CD14-positive monocyte (primary cell): Measurements from ENCODE around the gene DOC2A. TPM values are rescaled to one million over a fixed set of nuclear protein-coding genes. Genes with fewer than 3 reads are reported as not detected.

Source experiments
- DNase-seq, 3 donors: peaks; one replicate each; pipeline ENCODE4 v3.0.0-alpha.2; 2011 to 2022
- H2AFZ ChIP-seq: 2 replicates; pipeline ENCODE4 v1.6.0; 2012; ENCODE audit warnings: mild to moderate bottlenecking, low read depth, low read length, inconsistent platforms; ENCODE audit not compliant: insufficient read depth, poor library complexity, severe bottlenecking
- H3K27ac ChIP-seq, 2 donors: 1 replicate in 1 of 2; 2 replicates in 1 of 2; pipeline ENCODE4 v1.5.1; 2012 to 2013; ENCODE audit warnings: low read length in 2 of 2, control low read depth in 1 of 2, inconsistent platforms in 1 of 2, low read depth in 1 of 2, mild to moderate bottlenecking in 1 of 2
- H3K27me3 ChIP-seq, 2 donors: one replicate each; pipeline versions ENCODE4 v1.6.0 to v1.6.1; 2011 to 2013; ENCODE audit warnings: low read length in 2 of 2; ENCODE audit not compliant: control insufficient read depth in 2 of 2, insufficient read depth in 2 of 2
- H3K36me3 ChIP-seq, 2 donors: replicated peaks in 1 of 2; 1 replicate in 1 of 2; 2 replicates in 1 of 2; pipeline versions ENCODE4 v1.5.1 to v1.6.1; 2012 to 2013; ENCODE audit warnings: low read length in 2 of 2, control low read depth in 1 of 2, inconsistent platforms in 1 of 2, mild to moderate bottlenecking in 1 of 2; ENCODE audit not compliant: insufficient read depth in 2 of 2, control insufficient read depth in 1 of 2
- H3K4me1 ChIP-seq, 2 donors: 1 replicate in 1 of 2; 2 replicates in 1 of 2; pipeline versions ENCODE4 v1.5.1 to v1.6.1; 2012 to 2013; ENCODE audit warnings: low read length in 2 of 2, control low read depth in 1 of 2, inconsistent platforms in 1 of 2, mild to moderate bottlenecking in 1 of 2, moderate library complexity in 1 of 2; ENCODE audit not compliant: insufficient read depth in 2 of 2, control insufficient read depth in 1 of 2
- H3K4me2 ChIP-seq: replicated peaks from 2 replicates; pipeline ENCODE3; 2012; ENCODE audit warnings: low read length, moderate library complexity, mild to moderate bottlenecking; ENCODE audit not compliant: poor library complexity, severe bottlenecking; ENCODE audit errors: extremely low read depth
- H3K4me3 ChIP-seq, 3 experiments: fragments of 200-600 bp in 1 of 3; sonication (generic) in 1 of 3; replicated peaks in 1 of 3; 1 replicate in 2 of 3; 2 replicates in 1 of 3; pipeline ENCODE4 v1.5.1; 2011 to 2013; ENCODE audit warnings: low read length in 3 of 3, mild to moderate bottlenecking in 3 of 3, control low read depth in 2 of 3, low read depth in 2 of 3, inconsistent platforms in 1 of 3, moderate library complexity in 1 of 3
- H3K79me2 ChIP-seq: 2 replicates; pipeline ENCODE4 v1.6.0; 2012; ENCODE audit warnings: mild to moderate bottlenecking, control low read depth, inconsistent platforms, low read length, moderate library complexity; ENCODE audit not compliant: insufficient read depth
- H3K9ac ChIP-seq: 2 replicates; pipeline ENCODE4 v1.6.0; 2017; ENCODE audit warnings: low read length, mild to moderate bottlenecking; ENCODE audit not compliant: insufficient read depth, poor library complexity, severe bottlenecking
- H3K9me3 ChIP-seq, 2 donors: replicated peaks in 1 of 2; 1 replicate in 1 of 2; 2 replicates in 1 of 2; pipeline versions ENCODE4 v1.5.1 to v1.6.1; 2012 to 2013; ENCODE audit warnings: low read length in 2 of 2, control low read depth in 1 of 2; ENCODE audit not compliant: control insufficient read depth in 1 of 2, insufficient read depth in 1 of 2
- H4K20me1 ChIP-seq: 2 replicates; pipeline ENCODE4 v1.6.0; 2012; ENCODE audit warnings: mild to moderate bottlenecking, low read length, control low read depth, moderate library complexity; ENCODE audit not compliant: insufficient read depth
- H3K27ac Mint-ChIP-seq, 7 donors: one replicate each; pipeline ENCODE4 v1.8.0; 2020; ENCODE audit warnings: mild to moderate bottlenecking in 7 of 7, mixed read lengths in 7 of 7, moderate library complexity in 6 of 7, inconsistent platforms in 2 of 7
- H3K27me3 Mint-ChIP-seq, 3 donors: one replicate each; pipeline ENCODE4 v1.8.0; 2021 to 2022; ENCODE audit warnings: low read depth in 3 of 3, mild to moderate bottlenecking in 3 of 3, mixed read lengths in 3 of 3, moderate library complexity in 3 of 3, inconsistent platforms in 1 of 3
- H3K36me3 Mint-ChIP-seq, 2 donors: one replicate each; pipeline ENCODE4 v1.8.0; 2020; ENCODE audit warnings: mixed read lengths in 2 of 2, inconsistent platforms in 1 of 2, mild to moderate bottlenecking in 1 of 2
- H3K4me1 Mint-ChIP-seq: one replicate; pipeline ENCODE4 v1.8.0; 2020; ENCODE audit warnings: mild to moderate bottlenecking, mixed read lengths
- H3K4me3 Mint-ChIP-seq, 2 donors: one replicate each; pipeline ENCODE4 v1.8.0; 2020; ENCODE audit warnings: mild to moderate bottlenecking in 2 of 2, mixed read lengths in 2 of 2, moderate library complexity in 1 of 2
- H3K9me3 Mint-ChIP-seq, 7 donors: one replicate each; pipeline ENCODE4 v1.8.0; 2020 to 2022; ENCODE audit warnings: mixed read lengths in 7 of 7, mild to moderate bottlenecking in 6 of 7, moderate library complexity in 6 of 7, inconsistent platforms in 2 of 7
- WGBS: methylation state at CpG from one replicate; pipeline ENCODE4 v1.1.5; 2013; ENCODE audit warnings: missing lambda C conversion rate; ENCODE audit not compliant: insufficient coverage; 5-methylcytosine and 5-hydroxymethylcytosine counted together
- intact Hi-C, 2 donors: fragments of 100-400 bp; cut with micrococcal nuclease; formaldehyde crosslinking; loops; one replicate each; pipeline versions ENCODE4 v1.15.0 to v1.15.1; 2023
- polyA plus RNA-seq, 3 donors: library from polyadenylated mRNA; depleted of rRNA in 1 of 3; unstranded in 2 of 3; stranded (reverse) in 1 of 3; fragments of 300-500 nt in 2 of 3; fragments of >200 nt in 1 of 3; fragmentation: Illumina TruSeq in 2 of 3; gene quantifications; 1 replicate in 2 of 3; 2 replicates in 1 of 3; pipeline ENCODE4 v1.2.3, GENCODE V29; 2012 to 2021
- TF ChIP-seq, protein P1 (sequence below): fragments of 200-600 bp; IDR thresholded peaks from one replicate; pipeline ENCODE4 v1.8.0; 2022; ENCODE audit warnings: antibody characterized with exemption, mild to moderate bottlenecking

Gene DOC2A
- polyA plus RNA-seq, 3 donors = 0.23 to 3.7 (median 0.66) TPM

DNA sequence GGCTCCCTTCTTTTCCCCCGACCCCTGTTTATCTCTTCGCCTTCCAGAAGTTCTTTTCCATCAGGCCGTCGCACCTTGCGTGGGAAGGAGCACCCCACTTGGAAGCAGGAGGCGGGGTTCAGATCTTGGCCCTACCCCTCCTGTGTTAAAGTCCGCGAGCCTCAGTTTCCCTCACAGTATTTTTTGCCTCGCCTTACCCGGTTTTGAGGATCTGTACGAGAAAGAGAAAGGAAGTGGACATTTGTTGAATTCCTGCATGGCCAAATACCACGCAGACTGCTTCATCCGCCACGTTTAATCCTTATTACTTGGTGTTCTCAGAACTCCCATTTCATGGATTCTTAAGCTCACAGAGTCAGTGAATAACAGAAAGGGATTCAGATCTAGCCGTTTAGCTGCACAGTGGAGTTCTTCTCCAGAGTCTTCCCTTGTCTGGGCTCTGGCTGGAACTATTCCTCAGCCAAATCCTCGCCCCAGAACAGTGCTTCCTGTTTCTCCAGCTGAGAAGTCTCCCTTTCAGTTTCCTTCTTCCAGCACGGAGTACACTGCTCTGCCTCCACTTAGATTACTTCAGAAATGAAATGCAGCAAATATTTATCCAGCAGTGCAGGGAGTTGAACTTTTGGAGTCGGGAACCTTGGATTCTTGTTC, 48.4 kb downstream of the DOC2A start:
- no peaks in the 10 kb centered on the region for H4K20me1 ChIP-seq
- H3K27me3 ChIP-seq = no peaks in the 10 kb centered on the region
- peaks cover 8% of the 10 kb centered on the region for H3K79me2 ChIP-seq
- intact Hi-C loops = loop anchor here (5.0 kb wide), 1 partner anchor 35 kb away; the partner anchor contains the start of gene KCTD13 (in 2 of the 2)
- H3K27ac ChIP-seq = peak overlapping the region; percentile 85 to 92
- H3K27ac Mint-ChIP-seq = peak overlapping the region; percentile 88 to 98 (median 96)
- H3K36me3 Mint-ChIP-seq = peaks cover 13 to 24% of the 10 kb centered on the region in 2 donors
- H3K4me3 Mint-ChIP-seq = peak overlapping the region; percentile 95 to 96
- no peaks in the 10 kb centered on the region for H3K9me3 ChIP-seq
- H3K27me3 Mint-ChIP-seq = peaks cover 2 to 8% (median 2%) of the 10 kb centered on the region in 3 donors
- peaks cover 15 to 18% of the 10 kb centered on the region in 2 donors for H3K4me1 ChIP-seq
- peaks cover 7 to 13% of the 10 kb centered on the region in 2 donors for H3K36me3 ChIP-seq
- TF ChIP-seq, protein P1, sequence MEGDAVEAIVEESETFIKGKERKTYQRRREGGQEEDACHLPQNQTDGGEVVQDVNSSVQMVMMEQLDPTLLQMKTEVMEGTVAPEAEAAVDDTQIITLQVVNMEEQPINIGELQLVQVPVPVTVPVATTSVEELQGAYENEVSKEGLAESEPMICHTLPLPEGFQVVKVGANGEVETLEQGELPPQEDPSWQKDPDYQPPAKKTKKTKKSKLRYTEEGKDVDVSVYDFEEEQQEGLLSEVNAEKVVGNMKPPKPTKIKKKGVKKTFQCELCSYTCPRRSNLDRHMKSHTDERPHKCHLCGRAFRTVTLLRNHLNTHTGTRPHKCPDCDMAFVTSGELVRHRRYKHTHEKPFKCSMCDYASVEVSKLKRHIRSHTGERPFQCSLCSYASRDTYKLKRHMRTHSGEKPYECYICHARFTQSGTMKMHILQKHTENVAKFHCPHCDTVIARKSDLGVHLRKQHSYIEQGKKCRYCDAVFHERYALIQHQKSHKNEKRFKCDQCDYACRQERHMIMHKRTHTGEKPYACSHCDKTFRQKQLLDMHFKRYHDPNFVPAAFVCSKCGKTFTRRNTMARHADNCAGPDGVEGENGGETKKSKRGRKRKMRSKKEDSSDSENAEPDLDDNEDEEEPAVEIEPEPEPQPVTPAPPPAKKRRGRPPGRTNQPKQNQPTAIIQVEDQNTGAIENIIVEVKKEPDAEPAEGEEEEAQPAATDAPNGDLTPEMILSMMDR = no peak
- DNase-seq = peak; percentile 43 to 60 (median 60)
- no peaks in the 10 kb centered on the region for H3K9me3 Mint-ChIP-seq
- peak overlapping the region; percentile 87 to 93 (median 91) for H3K4me3 ChIP-seq
- H3K4me2 ChIP-seq = peak overlapping the region; percentile 98
- peak overlapping the region; percentile 80 for H3K9ac ChIP-seq
- peaks cover 18% of the 10 kb centered on the region for H3K4me1 Mint-ChIP-seq
- H2AFZ ChIP-seq = peak overlapping the region; percentile 92
- 0% methylated on average over 8 of the region's 18 CpGs for WGBS

DNA sequence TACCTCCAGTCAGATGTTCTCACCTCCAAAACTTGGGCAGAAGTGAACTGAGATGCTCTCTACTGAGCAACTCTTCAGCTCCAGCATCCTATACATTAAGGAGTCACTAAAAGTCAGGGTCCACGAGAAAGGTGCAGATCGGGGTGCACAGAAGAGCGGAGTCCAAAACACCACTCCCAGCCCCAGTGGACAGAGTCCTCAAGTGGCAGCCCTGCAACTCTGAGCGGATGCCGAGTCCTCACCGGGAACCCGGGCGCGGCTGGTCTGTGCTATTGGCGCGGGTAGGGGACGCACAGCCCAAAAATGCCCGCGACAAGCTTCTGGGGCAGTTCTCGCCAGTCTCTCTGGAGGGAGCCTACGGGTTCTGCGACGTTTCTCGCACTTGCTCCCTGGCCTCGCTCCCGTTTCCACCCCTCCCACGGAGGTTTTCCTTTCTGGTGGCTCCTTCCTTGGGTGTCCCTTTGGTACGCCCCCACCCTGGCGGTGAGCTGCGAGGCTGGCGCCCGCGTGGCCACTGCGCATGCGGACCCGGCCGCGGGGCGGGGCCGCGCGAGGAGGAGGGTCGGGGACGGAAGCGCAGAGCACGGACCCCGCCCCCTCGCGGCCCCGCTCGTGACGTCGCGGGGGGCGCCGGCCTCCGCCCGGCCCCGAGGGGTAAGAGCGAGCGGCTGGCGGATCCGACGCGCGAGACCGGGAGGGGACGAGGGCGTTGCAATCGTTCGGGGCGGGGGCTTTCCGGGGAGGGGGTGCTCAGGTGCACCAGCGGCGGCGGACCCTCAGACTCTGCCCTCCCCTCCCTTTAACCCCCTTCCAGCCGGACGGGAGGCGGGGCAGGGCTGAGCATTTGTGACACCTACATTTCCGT, 49.1 kb downstream of the DOC2A start, which contains the start of gene TMEM219:
TSS of gene TMEM219 (plus strand) at position 601 of the 865 bp plus-strand sequence. CDS start 1,065 bp downstream, outside the sequence.
- Histone ChIP-seq H4K20me1 (no peaks in the 10 kb centered on the region), H3K4me1 (peaks cover 15 to 18% of the 10 kb centered on the region in 2 donors), H2AFZ (peak within 1 kb of the TSS; percentile 92), H3K4me2 (peak within 1 kb of the TSS; percentile 98), H3K36me3 (peaks cover 5 to 6% of the 10 kb centered on the region in 2 donors), H3K9me3 (no peaks in the 10 kb centered on the region), H3K9ac (peak within 1 kb of the TSS; percentile 80), H3K27ac (peak within 1 kb of the TSS; percentile 85 to 92), H3K79me2 (peaks cover 8% of the 10 kb centered on the region), H3K27me3 (no peaks in the 10 kb centered on the region), H3K4me3 (peak within 1 kb of the TSS; percentile 87 to 93 (median 91))
- intact Hi-C loops = loop anchor here (5.0 kb wide), 1 partner anchor 34 kb away; the partner anchor contains the start of gene KCTD13 (in 2 of the 2)
- H3K9me3 Mint-ChIP-seq = no peaks in the 10 kb centered on the region
- H3K4me3 Mint-ChIP-seq = peak within 1 kb of the TSS; percentile 95 to 96
- WGBS = 0% methylated on average over 70 of the region's 75 CpGs
- peak; percentile 74 to 78 (median 77) for DNase-seq
- H3K4me1 Mint-ChIP-seq = peaks cover 18% of the 10 kb centered on the region
- TF ChIP-seq, protein P1 = peak; percentile 28
- H3K27ac Mint-ChIP-seq = peak within 1 kb of the TSS; percentile 88 to 98 (median 96)
- H3K27me3 Mint-ChIP-seq = peaks cover 2 to 8% (median 2%) of the 10 kb centered on the region in 3 donors
- H3K36me3 Mint-ChIP-seq = peaks cover 13 to 20% of the 10 kb centered on the region in 2 donors
